Heart left ventricle (tissue), 16 donors: ENCODE data around the gene GOLT1B. TPM values are rescaled to one million over a fixed set of nuclear protein-coding genes. Genes with fewer than 3 reads are reported as not detected.
A peak's percentile ranks its signal among the peaks of the same experiment; 100 is the strongest.

Experiments used
- ATAC-seq, 4 donors: fragments of 200-7000 bp; cut with Tn5 transposase; one replicate each; pipeline ENCODE4 v1.9.1; 2020 to 2022; ENCODE audit warnings: moderate library complexity in 4 of 4, mild to moderate bottlenecking in 3 of 4, moderate number of reproducible peaks in 1 of 4
- DNase-seq, 5 donors: peaks; one replicate each; pipeline ENCODE4 v3.0.0-alpha.2; 2020
- H3K27ac ChIP-seq, 12 donors: fragments of 200-600 bp; sonication (generic) in 4 of 12; one replicate each; pipeline versions ENCODE4 v1.5.0 to v1.8.0; 2016 to 2022; ENCODE audit warnings: mild to moderate bottlenecking in 2 of 12
- H3K27me3 ChIP-seq, 9 donors: fragments of 200-600 bp; sonication (generic) in 2 of 9; one replicate each; pipeline versions ENCODE4 v1.5.1 to v1.8.0; 2016 to 2022; ENCODE audit warnings: mild to moderate bottlenecking in 3 of 9
- H3K36me3 ChIP-seq, 9 donors: fragments of 200-600 bp; sonication (generic) in 2 of 9; one replicate each; pipeline versions ENCODE4 v1.5.0 to v1.8.0; 2018 to 2022; ENCODE audit warnings: mild to moderate bottlenecking in 2 of 9
- H3K4me1 ChIP-seq, 12 donors: fragments of 200-600 bp; sonication (generic) in 4 of 12; one replicate each; pipeline versions ENCODE4 v1.5.0 to v1.8.0; 2016 to 2022; ENCODE audit warnings: mild to moderate bottlenecking in 3 of 12
- H3K4me3 ChIP-seq, 12 donors: fragments of 200-600 bp; sonication (generic) in 4 of 12; one replicate each; pipeline versions ENCODE4 v1.5.0 to v1.8.0; 2017 to 2022; ENCODE audit warnings: mild to moderate bottlenecking in 9 of 12, moderate library complexity in 4 of 12
- H3K9me3 ChIP-seq, 12 donors: fragments of 200-600 bp; sonication (generic) in 4 of 12; one replicate each; pipeline versions ENCODE4 v1.5.0 to v1.8.0; 2016 to 2022; ENCODE audit warnings: mild to moderate bottlenecking in 1 of 12
- CTCF ChIP-seq, 12 donors: fragments of 200-600 bp; sonication (generic) in 4 of 12; IDR thresholded peaks; one replicate each; pipeline versions ENCODE4 v1.5.0 to v1.8.0; 2018 to 2022; ENCODE audit warnings: antibody characterized with exemption in 12 of 12, mild to moderate bottlenecking in 5 of 12
- POLR2A ChIP-seq, 2 donors: fragments of 450-650 bp; IDR thresholded peaks; one replicate each; pipeline ENCODE4 v1.6.1; 2017; ENCODE audit warnings: antibody characterized with exemption in 2 of 2, mild to moderate bottlenecking in 2 of 2, moderate library complexity in 2 of 2
- WGBS, 4 donors: extraction: QIAGEN DNeasy Blood & Tissue Kit in 2 of 4; methylation state at CpG; one replicate each; pipeline versions ENCODE4 v1.1.5 to v1.1.7; 2013 to 2018; 5-methylcytosine and 5-hydroxymethylcytosine counted together
- intact Hi-C, 10 donors: fragments of 100-400 bp; cut with DNase I; formaldehyde crosslinking; loops; one replicate each; pipeline versions ENCODE4 v1.11.1 to v1.14.2; 2022
- polyA plus RNA-seq, 2 donors: library from polyadenylated mRNA; stranded (reverse); fragments of 200-250 nt; gene quantifications; one replicate each; pipeline ENCODE4 v1.2.3, GENCODE V29; 2013
- total RNA-seq, 9 donors: library from RNA; depleted of rRNA in 2 of 9; stranded (reverse); fragments of >200 nt in 2 of 9; fragmentation: NEBNext Ultra II Directional in 3 of 9; extraction: Animal tissue kit (Norgen Biotek cat#: 25700) in 3 of 9; gene quantifications; one replicate each; pipeline versions ENCODE4 v1.1.0 to v1.2.4, GENCODE V29; 2016 to 2023
- donor health status: ischemic (EF 13 %, LVEDD 7.1; RV severe dilation, severe dysfunction).
- donor health status: healthy with polysubstance abuse.
- donor health status: DM: no; HTN: yes; CAD: no.
- donor health status: DM: no; HTN: no; CAD: no.
- donor health status: ischemic (EF 25% LVEDD 6.9; RV normal size, moderate dysfunction).
- donor health status: ischemic (EF 25% LVEDD 5.7; RV mildly dilated, moderate dysfunction).
- donor health status: healthy.
- donor health status: DM: yes; HTN: yes; CAD: no.
- donor health status: ischemic (EF 35%, LVEDD 5.7; RV mildly dilated, moderate dysfunction).
- donor health status: nonischemic (EF 11% LVEDD 7.7; RV severe dilation, severe dysfunction).
- donor health status: DM: yes; HTN: yes; CAD: no.
- donor health status: PGD.
- donor health status: ischemic (EF 29% LVEDD 5.4; RV normal size, mild dysfunction).
- donor health status: nonischemic (EF 23%, LVEDD 6.1; RV moderate dilation, normal function).

Gene GOLT1B
- total and polyA plus RNA-seq, 11 donors = 12.9 to 43.7 (median 22.1) TPM

- DNase-seq = no peak
- ATAC-seq = no peak
- no peak overlapping the region for H3K4me3 ChIP-seq
- no peak overlapping the region for H3K27ac ChIP-seq
- TF ChIP-seq CTCF (IDR thresholded peaks at IDR 0.05) = no peak
- TF ChIP-seq POLR2A (IDR thresholded peaks at IDR 0.05) = no peak
- intact Hi-C loops = no loop called here
- peaks cover 0 to 17% (median 9%) of the 10 kb centered on the region in 12 donors for H3K4me1 ChIP-seq
- no peaks in the 10 kb centered on the region for H3K27me3 ChIP-seq
- H3K9me3 ChIP-seq = no peaks in the 10 kb centered on the region
- H3K36me3 ChIP-seq = no peaks in the 10 kb centered on the region
Observed at GRCh38 chr12:21553329-21553675, 51.7 kb downstream of the GOLT1B start.

GRCh38 chr12:21558100-21558679, 56.6 kb downstream of the GOLT1B start:
- Histone ChIP-seq H3K4me3 (no peak overlapping the region), H3K27me3 (no peaks in the 10 kb centered on the region), H3K9me3 (no peaks in the 10 kb centered on the region), H3K27ac (no peak overlapping the region), H3K36me3 (no peaks in the 10 kb centered on the region), H3K4me1 (no peaks in the 10 kb centered on the region)
- no peak for ATAC-seq
- WGBS, 4 donors = 82 to 92% (median 86%) methylated on average over 9 of the region's 9 CpGs
- no peak for DNase-seq
- TF ChIP-seq CTCF (IDR thresholded peaks at IDR 0.05) = no peak
- no peak for TF ChIP-seq POLR2A (IDR thresholded peaks at IDR 0.05)
- intact Hi-C loops = no loop called here

GRCh38 chr12:21559855-21560569, 58.4 kb downstream of the GOLT1B start:
- no peaks in the 10 kb centered on the region for H3K27me3 ChIP-seq
- intact Hi-C loops = no loop called here
- TF ChIP-seq POLR2A (IDR thresholded peaks at IDR 0.05) (no peak), CTCF (IDR thresholded peaks at IDR 0.05) (no peak)
- no peak overlapping the region for H3K4me3 ChIP-seq
- no peaks in the 10 kb centered on the region for H3K36me3 ChIP-seq
- DNase-seq (no peak), ATAC-seq (peak in 2 of 4 donors; percentile 56 to 66)
- no peaks in the 10 kb centered on the region for H3K4me1 ChIP-seq
- peak overlapping the region in 1 of 12 donors; percentile 47 for H3K27ac ChIP-seq
- WGBS, 4 donors = 58 to 81% (median 72%) methylated on average over 7 of the region's 7 CpGs
- no peaks in the 10 kb centered on the region for H3K9me3 ChIP-seq

GRCh38 chr12:21561158-21561557, 59.6 kb downstream of the GOLT1B start:
- intact Hi-C loops = no loop called here
- Histone ChIP-seq H3K9me3 (no peaks in the 10 kb centered on the region), H3K36me3 (no peaks in the 10 kb centered on the region), H3K27me3 (no peaks in the 10 kb centered on the region), H3K27ac (no peak overlapping the region), H3K4me3 (no peak overlapping the region), H3K4me1 (no peaks in the 10 kb centered on the region)
- WGBS, 4 donors = 39 to 60% (median 54%) methylated on average over 2 of the region's 2 CpGs
- ATAC-seq (no peak), DNase-seq (no peak)
- TF ChIP-seq POLR2A (IDR thresholded peaks at IDR 0.05) = no peak
- no peak for TF ChIP-seq CTCF (IDR thresholded peaks at IDR 0.05)
